HepG2 (cell line): Measurements from ENCODE around the gene TXNRD2. TPM values are rescaled to one million over a fixed set of nuclear protein-coding genes. Genes with fewer than 3 reads are reported as not detected.

Experiments used
- ATF7-NPFF ChIP-seq: sonication (generic); formaldehyde crosslinking; IDR thresholded peaks from 2 replicates; pipeline ENCODE4 v1.8.1; 2023; ENCODE audit warnings: mild to moderate bottlenecking, low read depth, missing genetic modification reagents, moderate library complexity
- BRD4 ChIP-seq: sonication (generic); formaldehyde crosslinking; IDR thresholded peaks from 2 replicates; pipeline ENCODE4 v1.4.0; 2020; ENCODE audit warnings: missing genetic modification reagents
- CREM ChIP-seq, 2 experiments: sonication (generic) in 1 of 2; formaldehyde crosslinking in 1 of 2; IDR thresholded peaks; 2 replicates each; pipeline versions ENCODE4 v1.4.0 to v1.6.1; 2016 to 2020; ENCODE audit warnings: antibody characterized with exemption in 1 of 2, mild to moderate bottlenecking in 1 of 2, missing genetic modification reagents in 1 of 2
- FOXA3 ChIP-seq: IDR thresholded peaks from 2 replicates; pipeline ENCODE4 v1.6.1; 2016; ENCODE audit warnings: missing genetic modification reagents, missing compliant biosample characterization
- HOXD1 ChIP-seq: sonication (generic); formaldehyde crosslinking; IDR thresholded peaks from 2 replicates; pipeline ENCODE4 v1.5.0; 2020; ENCODE audit warnings: missing genetic modification reagents
- MED8 ChIP-seq: sonication (generic); formaldehyde crosslinking; IDR thresholded peaks from 2 replicates; pipeline ENCODE4 v1.8.1; 2023; ENCODE audit warnings: mild to moderate bottlenecking, missing genetic modification reagents; ENCODE audit not compliant: insufficient replicate concordance
- PAF1 ChIP-seq: IDR thresholded peaks from 2 replicates; pipeline ENCODE4 v1.6.1; 2016; ENCODE audit warnings: missing genetic modification reagents, missing compliant biosample characterization
- PAWR ChIP-seq: sonication (generic); formaldehyde crosslinking; IDR thresholded peaks from 2 replicates; pipeline ENCODE4 v1.4.0; 2020; ENCODE audit warnings: missing genetic modification reagents, mild to moderate bottlenecking, borderline replicate concordance
- ZFP1 ChIP-seq: IDR thresholded peaks from 2 replicates; pipeline ENCODE4 v1.6.1; 2016
- ZSCAN20 ChIP-seq: sonication (generic); formaldehyde crosslinking; IDR thresholded peaks from 2 replicates; pipeline ENCODE4 v1.4.0; 2020; ENCODE audit warnings: missing genetic modification reagents, mild to moderate bottlenecking, borderline replicate concordance
- ZSCAN9 ChIP-seq: IDR thresholded peaks from 2 replicates; pipeline ENCODE4 v1.6.1; 2016; ENCODE audit warnings: borderline replicate concordance
- polyA plus RNA-seq, 8 experiments: library from polyadenylated mRNA; depleted of rRNA in 3 of 8; stranded (reverse) in 7 of 8; unstranded in 1 of 8; fragments of >200 nt; fragmentation: Illumina TruSeq in 4 of 8; extraction: Trizol in 4 of 8; gene quantifications; 2 replicates each; pipeline versions ENCODE4 v1.2.1 to v1.2.3, GENCODE V29; 2011 to 2016; ENCODE audit warnings: low read depth in 4 of 8, missing spikeins in 1 of 8, mixed read lengths in 1 of 8; ENCODE audit not compliant: insufficient read depth in 1 of 8
- total RNA-seq, 5 experiments: library from RNA; depleted of rRNA; stranded (reverse); fragments of >200 nt; fragmentation: Illumina TruSeq; extraction: Trizol; gene quantifications; 2 replicates each; pipeline ENCODE4 v1.2.3, GENCODE V29; 2016; ENCODE audit warnings: low read depth in 1 of 5
- TF ChIP-seq, protein P1 (sequence below): IDR thresholded peaks from 2 replicates; pipeline ENCODE4 v1.4.0; 2020; ENCODE audit warnings: mild to moderate bottlenecking, missing genetic modification reagents
- TF ChIP-seq, protein P2 (sequence below): sonication (generic); formaldehyde crosslinking; IDR thresholded peaks from 2 replicates; pipeline ENCODE4 v1.4.0; 2020; ENCODE audit warnings: mild to moderate bottlenecking, low read depth, missing genetic modification reagents
- TF ChIP-seq, protein P3 (sequence below): IDR thresholded peaks from 2 replicates; pipeline ENCODE4 v1.6.1; 2016; ENCODE audit warnings: low read depth
- TF ChIP-seq, protein P4 (sequence below): sonication (generic); formaldehyde crosslinking; IDR thresholded peaks from 2 replicates; pipeline ENCODE4 v1.4.0; 2020; ENCODE audit warnings: missing genetic modification reagents
- TF ChIP-seq, protein P5 (sequence below): sonication (generic); formaldehyde crosslinking; IDR thresholded peaks from 2 replicates; pipeline ENCODE4 v1.8.1; 2023; ENCODE audit warnings: missing genetic modification reagents, inconsistent platforms, borderline replicate concordance
- TF ChIP-seq, protein P6 (sequence below): sonication (generic); formaldehyde crosslinking; IDR thresholded peaks from 2 replicates; pipeline ENCODE4 v1.4.0; 2020; ENCODE audit warnings: missing genetic modification reagents

The TXNRD2 gene
- total and polyA plus RNA-seq, 2 of the 13 experiments (the other 11 are each of a cell fraction or from before 2014, with no cell fraction given) = 17.5 to 18.6 TPM

DNA sequence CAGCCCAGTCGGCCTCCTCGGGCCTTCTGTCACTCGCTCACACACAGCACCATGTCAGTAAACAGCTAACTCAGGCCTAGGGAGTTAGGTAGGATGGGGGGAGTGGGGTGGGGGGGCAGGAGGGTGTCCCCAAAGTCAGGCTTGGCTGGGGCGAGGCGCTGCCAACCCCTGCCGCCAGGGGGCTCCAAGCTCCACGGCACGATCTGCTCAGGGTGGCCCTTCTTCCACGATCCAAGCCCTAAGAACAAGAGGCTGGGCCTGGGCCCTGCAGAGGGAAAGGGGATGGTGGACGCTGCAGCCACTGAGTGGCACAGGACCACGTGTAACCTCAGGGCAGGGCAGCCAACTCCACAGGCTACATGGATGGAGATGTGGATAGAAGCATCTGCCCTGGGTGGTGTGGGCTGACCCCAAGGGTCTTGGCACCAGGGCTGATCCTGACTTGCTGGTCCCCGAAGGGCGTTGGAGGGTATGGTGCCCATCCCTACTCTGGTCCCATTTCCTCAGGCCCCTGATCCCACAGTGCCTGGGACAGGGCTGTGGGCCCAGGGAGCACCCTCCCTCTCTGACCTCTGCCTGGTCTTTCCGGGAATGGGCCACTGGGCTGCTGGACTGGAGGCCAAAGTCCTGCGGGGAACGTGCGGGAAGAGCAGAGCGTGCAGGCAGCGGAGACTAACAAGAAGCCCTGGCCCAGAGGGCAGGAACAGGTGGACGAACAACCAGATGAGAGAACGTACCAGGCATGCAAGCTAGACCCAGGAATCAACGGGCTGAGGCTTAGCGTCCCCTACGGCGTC, 29.1 kb upstream of the TXNRD2 start (continued):
- TF ChIP-seq, protein P1, sequence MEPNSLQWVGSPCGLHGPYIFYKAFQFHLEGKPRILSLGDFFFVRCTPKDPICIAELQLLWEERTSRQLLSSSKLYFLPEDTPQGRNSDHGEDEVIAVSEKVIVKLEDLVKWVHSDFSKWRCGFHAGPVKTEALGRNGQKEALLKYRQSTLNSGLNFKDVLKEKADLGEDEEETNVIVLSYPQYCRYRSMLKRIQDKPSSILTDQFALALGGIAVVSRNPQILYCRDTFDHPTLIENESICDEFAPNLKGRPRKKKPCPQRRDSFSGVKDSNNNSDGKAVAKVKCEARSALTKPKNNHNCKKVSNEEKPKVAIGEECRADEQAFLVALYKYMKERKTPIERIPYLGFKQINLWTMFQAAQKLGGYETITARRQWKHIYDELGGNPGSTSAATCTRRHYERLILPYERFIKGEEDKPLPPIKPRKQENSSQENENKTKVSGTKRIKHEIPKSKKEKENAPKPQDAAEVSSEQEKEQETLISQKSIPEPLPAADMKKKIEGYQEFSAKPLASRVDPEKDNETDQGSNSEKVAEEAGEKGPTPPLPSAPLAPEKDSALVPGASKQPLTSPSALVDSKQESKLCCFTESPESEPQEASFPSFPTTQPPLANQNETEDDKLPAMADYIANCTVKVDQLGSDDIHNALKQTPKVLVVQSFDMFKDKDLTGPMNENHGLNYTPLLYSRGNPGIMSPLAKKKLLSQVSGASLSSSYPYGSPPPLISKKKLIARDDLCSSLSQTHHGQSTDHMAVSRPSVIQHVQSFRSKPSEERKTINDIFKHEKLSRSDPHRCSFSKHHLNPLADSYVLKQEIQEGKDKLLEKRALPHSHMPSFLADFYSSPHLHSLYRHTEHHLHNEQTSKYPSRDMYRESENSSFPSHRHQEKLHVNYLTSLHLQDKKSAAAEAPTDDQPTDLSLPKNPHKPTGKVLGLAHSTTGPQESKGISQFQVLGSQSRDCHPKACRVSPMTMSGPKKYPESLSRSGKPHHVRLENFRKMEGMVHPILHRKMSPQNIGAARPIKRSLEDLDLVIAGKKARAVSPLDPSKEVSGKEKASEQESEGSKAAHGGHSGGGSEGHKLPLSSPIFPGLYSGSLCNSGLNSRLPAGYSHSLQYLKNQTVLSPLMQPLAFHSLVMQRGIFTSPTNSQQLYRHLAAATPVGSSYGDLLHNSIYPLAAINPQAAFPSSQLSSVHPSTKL = peak; percentile 76
- no peak for TF ChIP-seq PAWR (CRISPR knock-in tag)
- TF ChIP-seq, protein P2, sequence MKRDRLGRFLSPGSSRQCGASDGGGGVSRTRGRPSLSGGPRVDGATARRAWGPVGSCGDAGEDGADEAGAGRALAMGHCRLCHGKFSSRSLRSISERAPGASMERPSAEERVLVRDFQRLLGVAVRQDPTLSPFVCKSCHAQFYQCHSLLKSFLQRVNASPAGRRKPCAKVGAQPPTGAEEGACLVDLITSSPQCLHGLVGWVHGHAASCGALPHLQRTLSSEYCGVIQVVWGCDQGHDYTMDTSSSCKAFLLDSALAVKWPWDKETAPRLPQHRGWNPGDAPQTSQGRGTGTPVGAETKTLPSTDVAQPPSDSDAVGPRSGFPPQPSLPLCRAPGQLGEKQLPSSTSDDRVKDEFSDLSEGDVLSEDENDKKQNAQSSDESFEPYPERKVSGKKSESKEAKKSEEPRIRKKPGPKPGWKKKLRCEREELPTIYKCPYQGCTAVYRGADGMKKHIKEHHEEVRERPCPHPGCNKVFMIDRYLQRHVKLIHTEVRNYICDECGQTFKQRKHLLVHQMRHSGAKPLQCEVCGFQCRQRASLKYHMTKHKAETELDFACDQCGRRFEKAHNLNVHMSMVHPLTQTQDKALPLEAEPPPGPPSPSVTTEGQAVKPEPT = no peak; the same call in none of the 2 replicates
- TF ChIP-seq ZSCAN20 (CRISPR knock-in tag) = no peak
- TF ChIP-seq MED8 (CRISPR knock-in tag) = peak; percentile 52
- TF ChIP-seq, protein P3, sequence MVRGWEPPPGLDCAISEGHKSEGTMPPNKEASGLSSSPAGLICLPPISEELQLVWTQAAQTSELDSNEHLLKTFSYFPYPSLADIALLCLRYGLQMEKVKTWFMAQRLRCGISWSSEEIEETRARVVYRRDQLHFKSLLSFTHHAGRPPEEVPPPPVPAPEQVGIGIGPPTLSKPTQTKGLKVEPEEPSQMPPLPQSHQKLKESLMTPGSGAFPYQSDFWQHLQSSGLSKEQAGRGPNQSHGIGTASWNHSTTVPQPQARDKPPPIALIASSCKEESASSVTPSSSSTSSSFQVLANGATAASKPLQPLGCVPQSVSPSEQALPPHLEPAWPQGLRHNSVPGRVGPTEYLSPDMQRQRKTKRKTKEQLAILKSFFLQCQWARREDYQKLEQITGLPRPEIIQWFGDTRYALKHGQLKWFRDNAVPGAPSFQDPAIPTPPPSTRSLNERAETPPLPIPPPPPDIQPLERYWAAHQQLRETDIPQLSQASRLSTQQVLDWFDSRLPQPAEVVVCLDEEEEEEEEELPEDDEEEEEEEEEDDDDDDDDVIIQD (CRISPR knock-in tag) = peak; percentile 57; the same call in 1 of the 2 replicates
- TF ChIP-seq BRD4 (CRISPR knock-in tag) = no peak; the same call in 1 of the 2 replicates
- TF ChIP-seq, protein P4, sequence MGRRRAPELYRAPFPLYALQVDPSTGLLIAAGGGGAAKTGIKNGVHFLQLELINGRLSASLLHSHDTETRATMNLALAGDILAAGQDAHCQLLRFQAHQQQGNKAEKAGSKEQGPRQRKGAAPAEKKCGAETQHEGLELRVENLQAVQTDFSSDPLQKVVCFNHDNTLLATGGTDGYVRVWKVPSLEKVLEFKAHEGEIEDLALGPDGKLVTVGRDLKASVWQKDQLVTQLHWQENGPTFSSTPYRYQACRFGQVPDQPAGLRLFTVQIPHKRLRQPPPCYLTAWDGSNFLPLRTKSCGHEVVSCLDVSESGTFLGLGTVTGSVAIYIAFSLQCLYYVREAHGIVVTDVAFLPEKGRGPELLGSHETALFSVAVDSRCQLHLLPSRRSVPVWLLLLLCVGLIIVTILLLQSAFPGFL (CRISPR knock-in tag) = no peak
- 0 out of 2 replicates have a peak, but pooled peaks have one; percentile 18 for TF ChIP-seq ATF7-NPFF
- TF ChIP-seq, protein P5, sequence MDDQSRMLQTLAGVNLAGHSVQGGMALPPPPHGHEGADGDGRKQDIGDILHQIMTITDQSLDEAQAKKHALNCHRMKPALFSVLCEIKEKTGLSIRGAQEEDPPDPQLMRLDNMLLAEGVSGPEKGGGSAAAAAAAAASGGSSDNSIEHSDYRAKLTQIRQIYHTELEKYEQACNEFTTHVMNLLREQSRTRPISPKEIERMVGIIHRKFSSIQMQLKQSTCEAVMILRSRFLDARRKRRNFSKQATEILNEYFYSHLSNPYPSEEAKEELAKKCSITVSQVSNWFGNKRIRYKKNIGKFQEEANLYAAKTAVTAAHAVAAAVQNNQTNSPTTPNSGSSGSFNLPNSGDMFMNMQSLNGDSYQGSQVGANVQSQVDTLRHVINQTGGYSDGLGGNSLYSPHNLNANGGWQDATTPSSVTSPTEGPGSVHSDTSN (CRISPR knock-in tag) = no peak
- TF ChIP-seq FOXA3 (CRISPR knock-in tag) = peak; percentile 53
- peak; percentile 59 for TF ChIP-seq CREM (IDR thresholded peaks at IDR 0.05)
- no peak for TF ChIP-seq CREM (CRISPR knock-in tag; IDR thresholded peaks at IDR 0.05)
- 0 out of 2 replicates have a peak, but pooled peaks have one; percentile 26 for TF ChIP-seq HOXD1 (CRISPR knock-in tag)
- peak; percentile 45; the same call in 1 of the 2 replicates for TF ChIP-seq PAF1
- TF ChIP-seq, protein P6, sequence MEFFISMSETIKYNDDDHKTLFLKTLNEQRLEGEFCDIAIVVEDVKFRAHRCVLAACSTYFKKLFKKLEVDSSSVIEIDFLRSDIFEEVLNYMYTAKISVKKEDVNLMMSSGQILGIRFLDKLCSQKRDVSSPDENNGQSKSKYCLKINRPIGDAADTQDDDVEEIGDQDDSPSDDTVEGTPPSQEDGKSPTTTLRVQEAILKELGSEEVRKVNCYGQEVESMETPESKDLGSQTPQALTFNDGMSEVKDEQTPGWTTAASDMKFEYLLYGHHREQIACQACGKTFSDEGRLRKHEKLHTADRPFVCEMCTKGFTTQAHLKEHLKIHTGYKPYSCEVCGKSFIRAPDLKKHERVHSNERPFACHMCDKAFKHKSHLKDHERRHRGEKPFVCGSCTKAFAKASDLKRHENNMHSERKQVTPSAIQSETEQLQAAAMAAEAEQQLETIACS (CRISPR knock-in tag) = no peak
- TF ChIP-seq ZSCAN9 (CRISPR knock-in tag) = peak; percentile 92; the same call in 1 of the 2 replicates
- TF ChIP-seq ZFP1 (CRISPR knock-in tag) = 0 out of 2 replicates have a peak, but pooled peaks have one; percentile 30
